IMR-90 (cell line): Measurements from ENCODE around the gene CNTLN. TPM values are rescaled to one million over a fixed set of nuclear protein-coding genes. Genes with fewer than 3 reads are reported as not detected.

ENCODE experiments used
- ATAC-seq: fragments of 200-7000 bp; cut with Tn5 transposase; 2 replicates; pipeline ENCODE4 v1.9.1; 2020; ENCODE audit warnings: low read depth, mild to moderate bottlenecking, moderate library complexity
- BruUV-seq: library from RNA; stranded (reverse); fragments of 400-500 nt; replicated peaks from 2 replicates; lab custom pipeline; 2021; lab: Mats Ljungman, UMichigan
- CTCF ChIA-PET: fragments of 300-600 bp; formaldehyde crosslinking; extraction: SDS; loops from one replicate; lab custom pipeline; 2021; ENCODE audit warnings: antibody characterized with exemption; lab: Yijun Ruan, JAX
- POLR2A ChIA-PET: fragments of 300-600 bp; sonication (Branson Sonifier 250); formaldehyde crosslinking; loops from one replicate; lab custom pipeline; 2022; ENCODE audit warnings: antibody characterized with exemption; ENCODE audit not compliant: unreplicated experiment; lab: Charles Lee
- DNase-seq: peaks from one replicate; pipeline ENCODE4 v3.0.0; 2013
- H2AFZ ChIP-seq: replicated peaks from 2 replicates; pipeline ENCODE3; 2013; ENCODE audit warnings: low read length, mild to moderate bottlenecking; ENCODE audit not compliant: poor library complexity
- H2AK5ac ChIP-seq: 2 replicates; pipeline ENCODE4 v1.6.1; 2013; ENCODE audit warnings: low read depth, low read length, inconsistent platforms
- H2AK9ac ChIP-seq: replicated peaks from 2 replicates; pipeline ENCODE3; 2013; ENCODE audit warnings: mild to moderate bottlenecking, low read depth, low read length, moderate library complexity; ENCODE audit not compliant: poor library complexity
- H2BK120ac ChIP-seq: 2 replicates; pipeline ENCODE4 v1.6.1; 2013; ENCODE audit warnings: low read depth, low read length, inconsistent platforms
- H2BK15ac ChIP-seq: 3 replicates; pipeline ENCODE4 v1.6.1; 2013; ENCODE audit warnings: low read depth, low read length, inconsistent platforms
- H2BK20ac ChIP-seq: 2 replicates; pipeline ENCODE4 v1.6.1; 2013; ENCODE audit warnings: low read depth, mild to moderate bottlenecking, inconsistent platforms, low read length, moderate library complexity
- H2BK5ac ChIP-seq: 2 replicates; pipeline ENCODE4 v1.6.1; 2013; ENCODE audit warnings: mild to moderate bottlenecking, low read depth, low read length, inconsistent platforms; ENCODE audit not compliant: poor library complexity, severe bottlenecking
- H3K14ac ChIP-seq: replicated peaks from 2 replicates; pipeline ENCODE4 v1.6.1; 2013; ENCODE audit warnings: low read depth, low read length, inconsistent platforms
- H3K18ac ChIP-seq: 2 replicates; pipeline ENCODE4 v1.6.1; 2013; ENCODE audit warnings: low read depth, low read length, control low read depth
- H3K23ac ChIP-seq: 2 replicates; pipeline ENCODE4 v1.6.1; 2013; ENCODE audit warnings: low read depth, low read length, inconsistent platforms
- H3K27ac ChIP-seq: 2 replicates; pipeline ENCODE4 v1.5.1; 2013; ENCODE audit warnings: mild to moderate bottlenecking, control low read depth, low read length; ENCODE audit not compliant: insufficient read depth
- H3K27me3 ChIP-seq: 2 replicates; pipeline ENCODE4 v1.6.1; 2013; ENCODE audit warnings: low read length; ENCODE audit not compliant: control insufficient read depth, insufficient read depth
- H3K36me3 ChIP-seq: 2 replicates; pipeline ENCODE4 v1.6.1; 2013; ENCODE audit warnings: low read length, mixed read lengths; ENCODE audit not compliant: control insufficient read depth, insufficient read depth
- H3K4ac ChIP-seq: 2 replicates; pipeline ENCODE4 v1.6.1; 2013; ENCODE audit warnings: low read depth, low read length, inconsistent platforms
- H3K4me1 ChIP-seq: 2 replicates; pipeline ENCODE4 v1.6.1; 2013; ENCODE audit warnings: low read length, mixed read lengths; ENCODE audit not compliant: control insufficient read depth, insufficient read depth
- H3K4me2 ChIP-seq: 2 replicates; pipeline ENCODE4 v1.6.1; 2013; ENCODE audit warnings: low read depth, mild to moderate bottlenecking, control low read depth, low read length, moderate library complexity
- H3K4me3 ChIP-seq: 2 replicates; pipeline ENCODE4 v1.5.1; 2013; ENCODE audit warnings: low read depth, mild to moderate bottlenecking, control low read depth, low read length, moderate library complexity; ENCODE audit not compliant: insufficient read depth
- H3K56ac ChIP-seq: 2 replicates; pipeline ENCODE4 v1.6.1; 2013; ENCODE audit warnings: low read length, inconsistent platforms; ENCODE audit not compliant: insufficient read depth; ENCODE audit errors: extremely low read depth
- H3K79me1 ChIP-seq, 2 experiments: 2 replicates each; pipeline ENCODE4 v1.6.1; 2013; ENCODE audit warnings: low read length in 2 of 2, inconsistent platforms in 1 of 2, low read depth in 1 of 2
- H3K9ac ChIP-seq: 2 replicates; pipeline ENCODE4 v1.6.1; 2013; ENCODE audit warnings: low read depth, low read length, control low read depth
- H3K9me1 ChIP-seq: 2 replicates; pipeline ENCODE4 v1.6.1; 2013; ENCODE audit warnings: low read length, inconsistent platforms; ENCODE audit not compliant: insufficient read depth
- H3K9me3 ChIP-seq: 2 replicates; pipeline ENCODE4 v1.6.1; 2013; ENCODE audit warnings: low read length; ENCODE audit not compliant: control insufficient read depth, insufficient read depth
- H4K20me1 ChIP-seq: 2 replicates; pipeline ENCODE4 v1.6.1; 2013; ENCODE audit warnings: low read length, inconsistent platforms; ENCODE audit not compliant: insufficient read depth
- H4K5ac ChIP-seq: 2 replicates; pipeline ENCODE4 v1.6.1; 2013; ENCODE audit warnings: mild to moderate bottlenecking, low read depth, low read length, control low read depth
- H4K8ac ChIP-seq, 2 experiments: 2 replicates each; pipeline ENCODE4 v1.6.1; 2013; ENCODE audit warnings: low read depth in 2 of 2, low read length in 2 of 2, control low read depth in 1 of 2, inconsistent platforms in 1 of 2
- H4K91ac ChIP-seq: 2 replicates; pipeline ENCODE4 v1.6.1; 2013; ENCODE audit warnings: low read depth, low read length, inconsistent platforms; ENCODE audit not compliant: insufficient read depth
- FOS ChIP-seq: fragments of 150-350 bp; IDR thresholded peaks from 2 replicates; pipeline ENCODE4 v1.6.1; 2016; ENCODE audit warnings: low read depth, low read length
- MXI1 ChIP-seq: IDR thresholded peaks from 2 replicates; pipeline ENCODE4 v1.6.1; 2012; ENCODE audit warnings: low read depth, mild to moderate bottlenecking, low read length, moderate library complexity, borderline replicate concordance
- dilution Hi-C: fragments of 300-500 bp; cut with HindIII; formaldehyde crosslinking; loops from one replicate; pipeline ENCODE4 v1.14.3; 2018; ENCODE audit warnings: low sequenced_read_pairs; ENCODE audit not compliant: unreplicated experiment
- in situ Hi-C: fragments of 300-500 bp; cut with MboI; formaldehyde crosslinking; loops from 3 replicates; pipeline ENCODE4 v1.14.3; 2019; ENCODE audit warnings: low sequenced_read_pairs, inconsistent platforms, mixed read lengths
- intact Hi-C: fragments of 100-400 bp; cut with micrococcal nuclease; formaldehyde crosslinking; loops from 2 replicates; pipeline ENCODE4 v1.10.0; 2022
- polyA plus RNA-seq, 3 experiments: library from polyadenylated mRNA; depleted of rRNA; stranded (reverse); fragments of >200 nt; gene quantifications; 2 replicates each; pipeline ENCODE4 v1.2.3, GENCODE V29; 2012; ENCODE audit warnings: low replicate concordance in 1 of 3
- total RNA-seq: library from RNA; depleted of rRNA; stranded (reverse); fragments of >200 nt; gene quantifications from 2 replicates; pipeline ENCODE4 v1.2.3, GENCODE V29; 2012
- TF ChIP-seq, protein P1 (sequence below): fragments of 150-350 bp; IDR thresholded peaks from 2 replicates; pipeline ENCODE4 v1.6.1; 2017; ENCODE audit warnings: mild to moderate bottlenecking, antibody characterized with exemption, low read length, low read depth

CNTLN gene
- total and polyA plus RNA-seq, 2 of the 4 experiments (the other 2 are of a cell fraction), result 3.8 to 5.9 TPM

- H4K5ac ChIP-seq, result no peak overlapping the region
- in situ Hi-C loops, result no loop called here
- TF ChIP-seq, protein P1, sequence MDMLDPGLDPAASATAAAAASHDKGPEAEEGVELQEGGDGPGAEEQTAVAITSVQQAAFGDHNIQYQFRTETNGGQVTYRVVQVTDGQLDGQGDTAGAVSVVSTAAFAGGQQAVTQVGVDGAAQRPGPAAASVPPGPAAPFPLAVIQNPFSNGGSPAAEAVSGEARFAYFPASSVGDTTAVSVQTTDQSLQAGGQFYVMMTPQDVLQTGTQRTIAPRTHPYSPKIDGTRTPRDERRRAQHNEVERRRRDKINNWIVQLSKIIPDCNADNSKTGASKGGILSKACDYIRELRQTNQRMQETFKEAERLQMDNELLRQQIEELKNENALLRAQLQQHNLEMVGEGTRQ, result no peak
- TF ChIP-seq MXI1 (no peak), FOS (no peak)
- POLR2A ChIA-PET, result no interaction called here
- no peak overlapping the region for H3K4me3 ChIP-seq
- H4K8ac ChIP-seq, result no peak overlapping the region
- no peak overlapping the region for H3K56ac ChIP-seq
- intact Hi-C loops, result no loop called here
- H3K27ac ChIP-seq, result no peak overlapping the region
- ATAC-seq (no peak), DNase-seq (no peak)
- CTCF ChIA-PET, result interaction anchor here (0.6 to 0.9 kb wide), 2 partner anchors 10 to 512 kb away, joined by 3 read pairs; no protein-coding TSS in a partner anchor
- H2AK5ac ChIP-seq, result no peak overlapping the region
- H3K14ac ChIP-seq, result no peak overlapping the region
- no peak overlapping the region for H2BK120ac ChIP-seq
- no peak overlapping the region for H3K4me2 ChIP-seq
- H3K18ac ChIP-seq, result no peak overlapping the region
- no TSS peak for BruUV-seq
- H2BK20ac ChIP-seq, result no peak overlapping the region
- no peaks in the 10 kb centered on the region for H3K79me1 ChIP-seq
- no peak overlapping the region for H2BK5ac ChIP-seq
- H3K9me1 ChIP-seq, result 0 out of 2 replicates have a peak, but pooled peaks cover under 1% of the 10 kb centered on the region
- dilution Hi-C loops, result no loop called here
- H3K4me1 ChIP-seq, result no peaks in the 10 kb centered on the region
- no peak overlapping the region for H4K91ac ChIP-seq
- no peaks in the 10 kb centered on the region for H3K36me3 ChIP-seq
- no peaks in the 10 kb centered on the region for H4K20me1 ChIP-seq
- H3K4ac ChIP-seq, result no peak overlapping the region
- H3K9me3 ChIP-seq, result no peaks in the 10 kb centered on the region
- H3K27me3 ChIP-seq, result no peaks in the 10 kb centered on the region
- H3K23ac ChIP-seq, result no peak overlapping the region
- no peak overlapping the region for H2BK15ac ChIP-seq
- no peak overlapping the region for H2AFZ ChIP-seq
- H3K9ac ChIP-seq, result no peak overlapping the region
- H2AK9ac ChIP-seq, result no peak overlapping the region
Observed at GRCh38 chr9:17476401-17476800, 341.6 kb downstream of the CNTLN start.
